Stimulated activated effector memory CD8-positive, alpha-beta T cell treated with anti-CD3 and anti-CD28 coated beads, Interleukin-12 subunit alpha, Interleukin-12 subunit beta, amount 100 ng/mL, for 72 hours (primary cell): ENCODE data around the gene ARL3.

ENCODE experiments used
- ATAC-seq: fragments of 150-1000 bp; cut with Tn5 transposase; 2 replicates; pipeline ENCODE4 v1.10.0; 2021
- DNase-seq, 2 donors: peaks; one replicate each; pipeline ENCODE4 v3.0.0; 2021 to 2022; ENCODE audit warnings: low spot score in 2 of 2
- H3K27ac Mint-ChIP-seq: one replicate; pipeline ENCODE4 v1.8.0; 2022; ENCODE audit warnings: mild to moderate bottlenecking, mixed read lengths
- H3K36me3 Mint-ChIP-seq: one replicate; pipeline ENCODE4 v1.8.0; 2022; ENCODE audit warnings: mild to moderate bottlenecking, mixed read lengths
- H3K4me1 Mint-ChIP-seq: one replicate; pipeline ENCODE4 v1.8.0; 2022; ENCODE audit warnings: mixed read lengths
- H3K4me3 Mint-ChIP-seq: one replicate; pipeline ENCODE4 v1.8.0; 2022; ENCODE audit warnings: mild to moderate bottlenecking, mixed read lengths
- H3K9me3 Mint-ChIP-seq: one replicate; pipeline ENCODE4 v1.8.0; 2022; ENCODE audit warnings: mixed read lengths

Gene ARL3

DNA sequence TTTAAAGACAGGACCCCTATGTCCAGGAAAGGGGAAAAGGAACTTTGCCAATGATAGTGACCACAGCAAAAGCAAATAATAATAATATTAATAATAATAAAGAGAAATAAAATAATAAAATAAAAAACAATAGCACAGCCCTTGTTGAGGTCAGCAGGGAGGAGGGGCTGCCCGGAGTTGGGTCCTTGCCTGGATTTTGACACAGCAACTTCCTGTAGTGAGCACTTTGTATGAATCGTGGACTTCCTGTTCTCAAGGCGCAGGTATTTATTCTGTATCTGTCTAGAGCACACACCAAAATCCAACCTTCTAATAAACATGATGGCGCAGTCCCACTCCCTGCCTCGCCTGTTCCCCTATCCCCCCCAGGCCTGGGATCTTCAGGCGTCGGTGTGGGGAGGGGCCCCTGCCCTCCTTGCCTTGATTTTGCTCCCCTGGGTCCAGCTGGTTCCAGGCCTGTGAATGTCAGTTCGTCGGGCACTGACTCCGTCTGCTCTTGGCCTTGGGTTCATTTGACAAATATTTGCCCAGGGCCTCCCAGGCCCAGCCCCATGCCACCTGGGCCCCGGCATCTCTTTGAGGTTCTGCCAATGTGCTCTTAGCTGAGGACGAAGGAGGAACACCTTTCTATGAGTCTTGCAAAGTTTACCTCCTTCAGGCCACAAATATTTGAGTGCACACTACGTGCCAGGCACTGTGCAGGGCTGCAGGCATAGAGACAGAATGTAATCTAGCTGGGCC is 56.0 kb downstream of the ARL3 start:
- Mint-ChIP-seq H3K4me3 (no peak overlapping the region), H3K36me3 (peaks cover 96% of the 10 kb centered on the region), H3K27ac (peak overlapping the region; percentile 89), H3K9me3 (no peaks in the 10 kb centered on the region), H3K4me1 (peaks cover 63% of the 10 kb centered on the region)
- DNase-seq (no peak), ATAC-seq (no peak)

DNA sequence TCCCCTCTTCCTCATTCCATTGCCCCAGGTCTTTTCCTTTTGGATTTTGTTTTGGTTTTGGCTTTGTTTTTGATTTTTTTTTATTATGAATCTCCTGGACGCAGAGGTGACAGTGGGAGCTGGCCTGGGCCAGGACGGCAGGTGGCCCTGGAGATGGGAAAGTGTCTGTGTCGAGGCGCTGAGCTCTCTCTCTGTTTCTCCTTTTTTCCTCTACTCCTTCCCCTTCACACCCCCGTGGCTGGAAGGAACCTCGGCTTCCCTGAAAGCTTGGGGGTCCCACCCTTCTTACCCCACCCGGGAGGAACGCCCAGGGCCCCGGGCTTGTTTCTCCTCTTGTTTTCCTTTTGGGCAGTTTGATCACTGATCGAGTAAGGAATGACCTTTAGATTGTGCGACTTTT is 56.7 kb downstream of the ARL3 start:
- H3K36me3 Mint-ChIP-seq: peaks cover 100% of the 10 kb centered on the region
- no peaks in the 10 kb centered on the region for H3K9me3 Mint-ChIP-seq
- peaks cover 70% of the 10 kb centered on the region for H3K4me1 Mint-ChIP-seq
- peak overlapping the region; percentile 89 for H3K27ac Mint-ChIP-seq
- ATAC-seq: no peak
- DNase-seq: no peak
- H3K4me3 Mint-ChIP-seq: no peak overlapping the region

DNA sequence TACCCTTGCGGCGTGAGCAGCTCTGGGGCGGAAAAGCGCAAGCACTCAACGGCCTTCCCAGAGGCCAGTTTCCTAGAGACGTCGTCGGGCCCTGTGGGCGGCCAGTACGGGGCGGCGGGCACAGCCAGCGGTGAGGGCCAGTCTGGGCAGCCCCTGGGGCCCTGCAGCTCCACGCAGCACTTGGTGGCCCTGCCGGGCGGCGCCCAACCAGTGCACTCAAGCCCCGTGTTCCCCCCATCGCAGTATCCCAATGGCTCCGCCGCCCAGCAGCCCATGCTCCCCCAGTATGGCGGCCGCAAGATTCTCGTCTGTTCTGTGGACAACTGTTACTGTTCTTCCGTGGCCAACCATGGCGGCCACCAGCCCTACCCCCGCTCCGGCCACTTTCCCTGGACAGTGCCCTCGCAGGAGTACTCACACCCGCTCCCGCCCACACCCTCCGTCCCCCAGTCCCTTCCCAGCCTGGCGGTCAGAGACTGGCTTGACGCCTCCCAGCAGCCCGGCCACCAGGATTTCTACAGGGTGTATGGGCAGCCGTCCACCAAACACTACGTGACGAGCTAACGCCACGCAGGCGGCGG is 57.3 kb downstream of the ARL3 start:
- DNase-seq: no peak
- peak overlapping the region; percentile 89 for H3K27ac Mint-ChIP-seq
- no peak overlapping the region for H3K4me3 Mint-ChIP-seq
- H3K4me1 Mint-ChIP-seq: peaks cover 75% of the 10 kb centered on the region
- no peak for ATAC-seq
- H3K36me3 Mint-ChIP-seq: peaks cover 100% of the 10 kb centered on the region
- no peaks in the 10 kb centered on the region for H3K9me3 Mint-ChIP-seq

DNA sequence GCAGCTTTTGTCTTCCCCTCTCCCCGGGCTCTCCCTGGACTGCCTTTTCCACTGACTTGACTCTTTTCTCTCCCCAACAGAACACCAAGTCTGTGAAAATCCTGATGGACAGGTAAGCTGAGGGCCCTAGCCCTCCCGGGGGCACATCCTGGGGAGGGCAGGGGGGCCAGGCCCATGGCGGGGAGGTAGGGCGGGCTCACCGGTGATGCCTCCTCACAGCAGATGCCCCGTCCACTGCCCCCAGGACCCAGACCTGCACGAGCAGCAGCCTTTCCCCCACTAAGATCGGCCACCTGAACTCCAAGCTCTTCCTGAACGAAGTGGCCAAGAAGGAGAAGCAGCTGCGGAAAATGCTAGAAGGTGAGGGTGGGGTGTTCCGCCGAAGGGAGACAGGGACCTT is 58.2 kb downstream of the ARL3 start:
- H3K36me3 Mint-ChIP-seq: peaks cover 100% of the 10 kb centered on the region
- no peak overlapping the region for H3K4me3 Mint-ChIP-seq
- H3K4me1 Mint-ChIP-seq: peaks cover 75% of the 10 kb centered on the region
- H3K9me3 Mint-ChIP-seq: no peaks in the 10 kb centered on the region
- H3K27ac Mint-ChIP-seq: peak overlapping the region; percentile 89
- ATAC-seq: no peak
- no peak for DNase-seq

DNA sequence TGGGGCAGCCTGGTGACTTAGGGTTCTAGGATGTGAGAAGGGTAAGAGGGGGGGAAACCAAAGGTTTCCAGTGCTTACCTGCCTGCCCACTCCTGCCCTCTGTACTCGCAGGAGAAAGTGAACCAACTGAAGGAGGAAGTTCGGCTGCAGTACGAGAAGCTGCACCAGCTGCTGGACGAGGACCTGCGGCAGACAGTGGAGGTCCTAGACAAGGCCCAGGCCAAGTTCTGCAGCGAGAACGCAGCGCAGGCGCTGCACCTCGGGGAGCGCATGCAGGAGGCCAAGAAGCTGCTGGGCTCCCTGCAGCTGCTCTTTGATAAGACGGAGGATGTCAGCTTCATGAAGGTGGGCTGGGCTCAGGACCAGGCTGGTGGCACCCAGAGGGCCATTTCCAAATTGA is 59.2 kb downstream of the ARL3 start:
- H3K27ac Mint-ChIP-seq: no peak overlapping the region
- H3K4me3 Mint-ChIP-seq: no peak overlapping the region
- H3K9me3 Mint-ChIP-seq: no peaks in the 10 kb centered on the region
- H3K4me1 Mint-ChIP-seq: peaks cover 75% of the 10 kb centered on the region
- H3K36me3 Mint-ChIP-seq: peaks cover 96% of the 10 kb centered on the region
- ATAC-seq: no peak
- no peak for DNase-seq

DNA sequence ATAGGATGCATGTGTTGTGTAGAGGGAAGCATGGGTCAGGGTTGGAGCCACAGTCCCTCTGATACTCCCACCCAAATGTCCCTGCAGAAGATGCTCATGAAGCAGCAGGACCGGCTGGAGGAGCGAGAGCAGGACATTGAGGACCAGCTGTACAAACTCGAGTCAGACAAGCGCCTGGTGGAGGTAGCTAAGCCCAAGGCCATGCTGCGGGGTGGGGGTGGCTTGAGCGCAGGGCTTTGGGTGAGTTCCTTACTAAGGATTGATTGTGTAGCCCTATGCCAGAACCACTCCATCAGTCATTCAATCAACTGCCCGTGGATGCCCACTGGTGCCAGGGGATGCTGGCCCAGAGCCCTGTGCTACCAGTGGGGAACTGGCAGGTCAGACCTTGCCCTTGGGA is 59.6 kb downstream of the ARL3 start:
- no peak overlapping the region for H3K27ac Mint-ChIP-seq
- H3K4me1 Mint-ChIP-seq: peaks cover 75% of the 10 kb centered on the region
- peaks cover 95% of the 10 kb centered on the region for H3K36me3 Mint-ChIP-seq

DNA sequence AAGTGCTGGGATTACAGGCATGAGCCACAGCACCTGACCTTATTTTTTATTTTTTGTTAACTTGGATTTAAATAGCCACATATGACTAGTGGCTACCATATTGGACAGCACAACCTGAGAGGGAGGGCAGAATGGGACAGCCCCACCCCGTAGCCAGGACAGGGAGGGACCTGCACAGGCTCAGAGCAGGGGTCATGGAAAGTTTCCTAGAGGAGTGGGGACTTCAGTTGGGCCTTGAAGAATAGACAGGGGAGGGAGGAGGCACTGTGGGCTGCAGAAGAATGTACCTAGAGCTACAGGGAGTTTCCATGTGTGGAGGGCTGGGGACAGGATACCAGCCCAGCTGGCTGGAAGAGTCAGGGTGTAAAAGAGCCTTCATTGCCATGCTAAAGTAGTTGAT is 61.1 kb downstream of the ARL3 start:
- peaks cover 95% of the 10 kb centered on the region for H3K36me3 Mint-ChIP-seq

More for the DNA sequence above, 59.6 kb downstream of the ARL3 start:
- Mint-ChIP-seq H3K9me3 (no peaks in the 10 kb centered on the region), H3K4me3 (no peak overlapping the region)
- DNase-seq (no peak), ATAC-seq (no peak)

DNA sequence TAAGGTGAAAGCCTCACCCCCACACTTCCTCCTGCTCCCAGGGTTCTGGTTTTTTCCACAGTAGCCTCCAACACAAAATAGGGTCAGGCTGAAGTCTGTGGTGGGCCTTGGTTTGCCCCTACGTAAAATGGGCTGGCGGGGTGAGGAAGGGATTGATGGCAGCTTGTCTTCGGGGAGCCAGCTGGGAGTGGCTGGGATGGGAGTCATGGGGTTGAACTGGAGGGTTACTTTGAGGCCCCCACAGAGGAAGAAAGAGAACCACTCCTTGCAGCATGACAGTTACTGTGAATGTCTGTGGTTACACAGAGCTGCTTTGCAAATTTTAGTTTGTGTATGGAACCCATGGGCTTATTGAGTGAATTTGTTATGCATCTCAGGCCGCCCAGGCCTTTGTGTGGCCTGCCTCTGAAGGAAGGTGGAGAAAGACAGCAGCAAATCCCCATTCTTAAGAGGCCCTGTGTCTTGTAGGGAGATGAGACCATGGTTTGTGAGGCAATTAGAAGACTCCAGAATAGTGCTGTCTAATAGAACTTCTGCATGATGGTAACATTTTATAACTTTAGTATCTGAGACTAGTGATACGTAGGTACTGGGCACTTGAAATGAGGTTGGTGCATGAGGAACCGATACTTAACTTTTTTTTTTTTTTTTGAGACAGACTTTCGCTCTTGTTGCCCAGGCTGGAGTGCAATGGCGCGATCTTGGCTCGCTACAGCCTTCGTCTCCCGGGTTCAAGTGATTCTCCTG is 61.9 kb downstream of the ARL3 start:
- Mint-ChIP-seq H3K36me3 (peaks cover 95% of the 10 kb centered on the region), H3K9me3 (no peaks in the 10 kb centered on the region), H3K4me1 (peaks cover 79% of the 10 kb centered on the region), H3K27ac (peak overlapping the region; percentile 97), H3K4me3 (peak overlapping the region; percentile 94)
- ATAC-seq: peak; percentile 65
- DNase-seq: no peak

More for the DNA sequence above, 61.1 kb downstream of the ARL3 start:
- Mint-ChIP-seq H3K27ac (peak overlapping the region; percentile 97), H3K9me3 (no peaks in the 10 kb centered on the region), H3K4me3 (peak overlapping the region; percentile 94), H3K4me1 (peaks cover 79% of the 10 kb centered on the region)
- ATAC-seq: no peak
- DNase-seq: no peak

DNA sequence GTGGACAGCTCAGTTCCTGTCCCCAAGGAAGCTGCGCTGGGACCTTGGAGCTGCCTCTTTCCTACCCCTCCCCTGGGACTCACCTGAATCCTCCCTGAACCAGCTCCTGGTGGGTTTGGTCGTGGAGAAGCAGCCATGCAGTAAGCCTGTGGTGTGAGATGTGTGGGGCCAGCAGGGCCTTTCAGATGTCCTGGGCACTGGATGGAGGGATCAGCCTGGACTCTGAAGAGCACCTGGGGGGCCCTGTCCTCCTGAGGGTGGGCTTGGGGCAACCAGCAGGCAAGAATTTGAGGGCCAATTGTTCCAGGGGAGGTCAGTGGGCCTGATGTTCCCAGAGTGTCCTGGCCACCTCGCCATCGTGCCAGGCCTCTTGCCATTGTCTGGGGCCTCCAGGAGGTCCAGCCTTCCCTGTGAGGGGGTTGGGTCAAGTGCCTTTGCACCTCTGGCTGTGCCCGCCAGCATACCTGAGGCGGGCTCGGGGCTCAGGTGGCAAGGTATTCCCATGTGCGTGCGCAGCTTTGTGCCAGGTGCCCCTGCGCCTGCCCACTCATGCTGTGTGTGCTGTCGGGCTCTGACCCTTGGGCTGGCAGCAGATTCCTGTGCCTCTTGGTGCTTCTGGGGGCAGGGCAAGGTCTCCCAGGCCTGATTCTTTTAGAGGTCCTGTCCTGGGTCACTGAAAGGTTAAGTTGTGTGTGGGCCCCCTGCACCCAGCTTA is 62.6 kb downstream of the ARL3 start:
- peak overlapping the region; percentile 94 for H3K4me3 Mint-ChIP-seq
- ATAC-seq: no peak

DNA sequence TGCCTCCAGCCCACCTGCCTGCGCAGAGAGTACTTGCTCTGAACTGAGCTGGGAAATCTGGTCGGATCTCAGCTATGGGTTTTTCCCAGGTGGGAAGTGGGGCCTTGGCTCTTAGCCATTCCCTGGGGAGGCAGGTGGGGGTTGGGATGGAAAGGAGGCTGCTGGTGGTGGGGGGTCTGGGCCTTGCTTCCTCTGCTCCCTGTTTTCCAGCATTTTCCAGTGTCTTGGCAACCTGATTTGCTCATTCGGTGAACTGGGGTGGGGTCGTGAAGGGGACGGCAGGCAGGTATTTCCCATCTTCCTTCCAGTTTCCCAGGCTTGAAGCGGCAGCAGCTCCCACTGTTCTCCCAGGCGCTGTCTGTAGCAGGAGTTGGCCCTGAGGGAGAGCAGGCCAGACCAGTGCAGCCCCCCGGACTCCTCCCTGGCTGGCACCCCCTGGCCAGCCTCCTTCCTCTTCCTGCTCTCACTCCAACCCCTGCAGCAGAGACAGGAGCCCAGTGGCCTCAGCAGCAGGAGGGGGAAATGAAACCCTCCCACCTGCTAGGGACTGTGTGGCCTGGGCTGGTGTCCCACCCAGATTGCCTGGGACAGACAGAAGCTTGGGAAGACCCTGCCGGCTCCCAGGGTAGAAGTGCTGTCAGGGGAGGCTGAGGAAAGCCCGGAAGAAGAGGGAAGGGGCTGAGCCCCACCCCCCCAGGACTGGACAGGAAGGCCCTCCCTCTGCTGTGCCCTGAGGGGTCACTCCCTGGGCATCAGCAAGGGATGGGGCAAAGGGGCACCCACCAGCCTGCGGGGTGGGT is 63.3 kb downstream of the ARL3 start:
- DNase-seq (no peak), ATAC-seq (no peak)
- peaks cover 91% of the 10 kb centered on the region for H3K4me1 Mint-ChIP-seq
- H3K27ac Mint-ChIP-seq: peak overlapping the region; percentile 97
- H3K4me3 Mint-ChIP-seq: peak overlapping the region; percentile 94
- peaks cover 95% of the 10 kb centered on the region for H3K36me3 Mint-ChIP-seq
- H3K9me3 Mint-ChIP-seq: no peaks in the 10 kb centered on the region

More for the DNA sequence above, 62.6 kb downstream of the ARL3 start:
- Mint-ChIP-seq H3K36me3 (peaks cover 95% of the 10 kb centered on the region), H3K4me1 (peaks cover 83% of the 10 kb centered on the region), H3K9me3 (no peaks in the 10 kb centered on the region), H3K27ac (peak overlapping the region; percentile 97)
- no peak for DNase-seq

DNA sequence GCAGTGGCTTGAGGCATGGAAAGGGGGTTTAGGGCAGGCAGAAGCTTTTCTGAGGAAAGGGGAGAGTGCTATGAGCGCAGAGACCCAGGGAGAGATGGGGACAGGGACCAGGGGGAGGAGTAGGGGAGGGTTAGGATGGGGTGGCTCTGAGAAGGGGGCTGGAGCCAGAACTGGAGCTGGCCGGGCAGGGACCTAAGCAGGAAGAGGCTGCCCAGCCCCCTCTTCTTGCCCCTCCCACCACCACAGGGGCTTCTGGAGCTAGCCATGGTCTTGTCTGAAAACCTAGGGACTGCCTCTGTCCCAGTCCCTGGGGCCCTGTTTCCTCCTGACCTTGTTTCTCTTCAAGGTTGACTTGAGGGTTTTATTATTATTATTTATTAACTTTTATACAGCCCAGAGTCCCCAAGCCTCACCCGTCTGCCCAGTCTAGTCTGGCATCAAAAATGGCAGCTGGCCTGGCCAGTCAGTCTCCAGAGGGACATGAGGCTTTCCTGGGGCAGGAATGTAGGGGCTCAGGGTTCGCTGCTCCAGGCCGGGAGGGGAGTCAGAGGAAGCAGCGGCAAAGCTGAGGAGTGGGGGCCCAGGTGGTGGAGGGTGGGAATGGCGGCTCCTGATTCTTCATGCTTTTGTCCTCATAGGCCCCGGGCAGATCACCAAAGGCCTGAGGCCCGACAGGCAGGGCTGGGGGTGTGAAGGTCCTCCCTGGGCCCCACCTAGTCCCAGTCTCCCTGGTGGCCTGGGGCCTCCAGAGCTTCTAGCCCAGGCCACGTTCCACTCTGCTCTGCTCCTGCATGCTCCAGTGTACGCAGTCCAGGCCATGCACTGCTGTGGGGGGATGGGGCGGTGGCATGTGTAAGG is 64.2 kb downstream of the ARL3 start:
- Mint-ChIP-seq H3K4me1 (peaks cover 91% of the 10 kb centered on the region), H3K36me3 (peaks cover 95% of the 10 kb centered on the region)

DNA sequence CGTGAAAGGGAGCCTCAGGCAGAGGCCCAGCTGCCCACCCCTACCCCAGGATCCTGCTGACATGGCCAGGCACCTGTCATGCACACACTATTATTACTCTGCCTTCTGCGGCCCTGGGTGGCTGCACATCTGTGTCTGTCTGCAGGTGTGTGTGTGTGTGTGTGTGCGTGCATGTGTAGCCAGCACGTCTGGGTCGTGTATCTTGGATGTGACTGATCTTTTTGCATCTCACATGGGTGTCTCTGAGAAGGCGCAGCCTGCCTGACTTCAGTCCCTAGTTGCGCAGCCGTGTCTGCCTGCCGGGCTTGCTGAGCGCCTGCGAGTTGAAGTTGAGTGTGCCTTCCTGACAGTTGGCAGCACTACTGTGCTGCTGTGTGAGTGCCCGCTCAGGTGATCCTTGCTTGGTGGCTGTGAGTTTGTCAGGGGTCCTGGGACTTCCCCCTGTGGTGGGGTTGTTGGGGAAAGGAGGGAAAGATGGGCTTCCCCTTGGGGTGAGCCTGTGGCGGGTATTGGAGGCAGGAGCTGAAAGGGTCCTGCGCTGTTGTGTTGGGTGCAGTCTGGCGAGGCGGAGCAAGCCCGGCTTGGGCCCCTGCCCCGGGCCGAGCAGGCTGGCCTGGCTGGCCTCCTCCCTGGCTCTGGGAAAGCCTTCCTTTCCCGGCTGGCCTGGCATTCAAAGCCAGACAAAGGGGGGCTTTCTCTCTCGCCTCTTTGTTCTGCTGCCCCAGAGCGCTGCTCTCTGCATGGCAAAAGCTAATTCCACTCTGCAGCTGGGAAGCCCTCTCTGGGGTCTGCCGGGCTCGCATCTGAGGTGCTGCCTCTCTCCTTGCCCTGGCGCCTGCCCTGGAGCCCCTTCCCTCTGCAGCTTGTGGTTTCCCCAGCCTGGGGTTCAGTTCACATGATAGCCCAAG is 65.1 kb downstream of the ARL3 start:
- ATAC-seq (no peak), DNase-seq (peak in 1 of 2 donors; percentile 68)
- H3K4me3 Mint-ChIP-seq: peak overlapping the region; percentile 94
- H3K9me3 Mint-ChIP-seq: no peaks in the 10 kb centered on the region
- peaks cover 94% of the 10 kb centered on the region for H3K36me3 Mint-ChIP-seq
- peak overlapping the region; percentile 97 for H3K27ac Mint-ChIP-seq
- H3K4me1 Mint-ChIP-seq: peaks cover 83% of the 10 kb centered on the region

More for the DNA sequence above, 64.2 kb downstream of the ARL3 start:
- peak overlapping the region; percentile 97 for H3K27ac Mint-ChIP-seq
- H3K9me3 Mint-ChIP-seq: no peaks in the 10 kb centered on the region
- ATAC-seq (no peak), DNase-seq (no peak)
- H3K4me3 Mint-ChIP-seq: peak overlapping the region; percentile 94

DNA sequence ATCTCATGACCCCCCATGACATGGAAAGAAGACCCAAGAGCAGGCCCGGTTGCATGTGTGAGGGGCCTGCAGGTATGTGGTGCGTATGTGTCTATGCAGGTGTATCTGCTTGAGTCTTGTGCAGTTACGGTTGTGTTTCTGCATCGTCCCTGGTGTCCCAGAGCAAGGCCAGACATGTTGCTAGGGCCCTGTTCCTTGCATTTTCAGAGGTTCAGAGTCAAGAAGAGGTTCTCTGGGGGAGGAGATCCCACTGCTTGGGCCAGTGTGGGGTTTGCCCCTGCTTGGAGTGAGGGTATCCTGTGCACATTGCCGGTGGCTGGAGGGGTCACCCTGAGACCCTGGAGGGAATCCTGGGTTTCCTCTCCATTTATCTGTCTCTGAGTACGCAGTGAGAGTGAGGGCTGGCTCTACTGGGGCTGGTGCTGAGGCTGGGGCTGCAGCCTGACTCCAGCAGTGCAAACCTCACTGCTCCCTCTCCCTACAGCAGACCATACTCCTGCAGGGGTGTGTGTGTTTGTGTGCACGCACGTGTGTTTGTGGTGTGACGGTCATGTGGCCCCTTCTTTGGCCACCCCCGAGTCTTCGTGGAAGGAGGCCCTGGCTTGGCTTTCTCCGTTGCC is 65.8 kb downstream of the ARL3 start:
- ATAC-seq: no peak
- Mint-ChIP-seq H3K4me1 (peaks cover 78% of the 10 kb centered on the region), H3K36me3 (peaks cover 87% of the 10 kb centered on the region), H3K4me3 (peak overlapping the region; percentile 94), H3K9me3 (no peaks in the 10 kb centered on the region), H3K27ac (peak overlapping the region; percentile 97)
- DNase-seq: no peak
